Panc1 (cell line): Measurements from ENCODE around the gene ETV7. TPM values are rescaled to one million over a fixed set of nuclear protein-coding genes. Genes with fewer than 3 reads are reported as not detected.

Experiments used
- ATAC-seq: fragments of 200-7000 bp; cut with Tn5 transposase; 2 replicates; pipeline ENCODE4 v1.9.1; 2020; ENCODE audit warnings: mild to moderate bottlenecking, moderate library complexity
- BruUV-seq: library from RNA; stranded (reverse); fragments of 400-500 nt; replicated peaks from 2 replicates; lab custom pipeline; 2021; lab: Mats Ljungman, UMichigan
- CTCF ChIA-PET: fragments of 300-600 bp; sonication (Branson Sonifier 250); formaldehyde crosslinking; loops from one replicate; lab custom pipeline; 2022; ENCODE audit warnings: antibody characterized with exemption; lab: Charles Lee
- POLR2A ChIA-PET: fragments of 300-600 bp; sonication (Branson Sonifier 250); formaldehyde crosslinking; loops from one replicate; lab custom pipeline; 2022; ENCODE audit warnings: antibody characterized with exemption; lab: Charles Lee
- DNase-seq: peaks from one replicate; pipeline ENCODE4 v3.0.0-alpha.2; 2010; ENCODE audit warnings: low read depth, low spot score
- H3K27ac ChIP-seq: 2 replicates; pipeline ENCODE4 v1.5.1; 2011; ENCODE audit warnings: mild to moderate bottlenecking, low read length, inconsistent platforms
- H3K27me3 ChIP-seq: fragments of 200-500 bp; sonication (Bioruptor generic); 2 replicates; pipeline ENCODE4 v1.6.0; 2014; ENCODE audit warnings: low read length, inconsistent platforms; ENCODE audit not compliant: control insufficient read depth, insufficient read depth
- H3K36me3 ChIP-seq: fragments of 200-500 bp; sonication (Bioruptor generic); 2 replicates; pipeline ENCODE4 v1.5.1; 2014; ENCODE audit warnings: inconsistent platforms, mild to moderate bottlenecking, low read length, moderate library complexity; ENCODE audit not compliant: control insufficient read depth, insufficient read depth
- H3K4me1 ChIP-seq: 2 replicates; pipeline ENCODE4 v1.5.1; 2011; ENCODE audit warnings: inconsistent platforms, mild to moderate bottlenecking, low read length, moderate library complexity; ENCODE audit not compliant: control insufficient read depth, insufficient read depth
- H3K4me3 ChIP-seq, 2 experiments: 2 replicates each; pipeline ENCODE4 v1.5.1; 2011 to 2012; ENCODE audit warnings: low read depth in 2 of 2, low read length in 2 of 2, mild to moderate bottlenecking in 2 of 2, inconsistent platforms in 1 of 2, moderate library complexity in 1 of 2
- H3K9me3 ChIP-seq: fragments of 200-500 bp; sonication (Bioruptor generic); 2 replicates; pipeline ENCODE4 v1.5.1; 2014; ENCODE audit warnings: low read depth, mild to moderate bottlenecking, inconsistent platforms, low read length, moderate library complexity; ENCODE audit not compliant: control insufficient read depth, insufficient read depth
- CTCF ChIP-seq: fragments of 450-650 bp; IDR thresholded peaks from 2 replicates; pipeline ENCODE4 v1.5.1; 2017; ENCODE audit warnings: mild to moderate bottlenecking
- POLR2AphosphoS5 ChIP-seq: IDR thresholded peaks from 2 replicates; pipeline ENCODE4 v1.6.1; 2012; ENCODE audit warnings: mild to moderate bottlenecking, low read depth, low read length, moderate library complexity
- REST ChIP-seq, 2 experiments: IDR thresholded peaks; 2 replicates each; pipeline ENCODE4 v1.6.1; 2011 to 2012; ENCODE audit warnings: low read depth in 2 of 2, control low read depth in 1 of 2, low read length in 1 of 2, mild to moderate bottlenecking in 1 of 2, moderate library complexity in 1 of 2; ENCODE audit not compliant: insufficient read depth in 1 of 2
- SIN3A ChIP-seq: IDR thresholded peaks from 2 replicates; pipeline ENCODE4 v1.6.1; 2012; ENCODE audit warnings: low read depth, mild to moderate bottlenecking, low read length, moderate library complexity, borderline replicate concordance; ENCODE audit not compliant: insufficient read depth
- TCF7L2 ChIP-seq: IDR thresholded peaks from 2 replicates; pipeline ENCODE4 v1.6.1; 2011; ENCODE audit warnings: mild to moderate bottlenecking, low read depth, low read length, inconsistent platforms
- in situ Hi-C: cut with HindIII; loops from 2 replicates; pipeline ENCODE4 v1.10.0; 2016; ENCODE audit warnings: low sequenced_read_pairs, low pct_unique_long_range_greater_than_20kb
- intact Hi-C: fragments of 100-400 bp; cut with micrococcal nuclease; formaldehyde crosslinking; loops from one replicate; pipeline ENCODE4 v1.10.0; 2022; ENCODE audit not compliant: unreplicated experiment
- total RNA-seq: library from RNA; stranded (reverse); gene quantifications from one replicate; pipeline ENCODE4 v1.2.1, GENCODE V29; 2021; ENCODE audit not compliant: unreplicated experiment

ETV7 gene
- total RNA-seq, 1 experiment from 2014 or later, result 2.0 TPM

GRCh38 chr6:36422714-36423100, 35.2 kb upstream of the ETV7 start:
- no peak for TF ChIP-seq CTCF
- no peak for TF ChIP-seq REST (IDR thresholded peaks at IDR 0.05; ENCODE audit: insufficient read depth in 1 of 2, low read depth in 2 of 2, low read length in 1 of 2)
- no peak for TF ChIP-seq SIN3A
- no peak for TF ChIP-seq POLR2AphosphoS5
- no peak for TF ChIP-seq TCF7L2
- no peak for ATAC-seq
- Histone ChIP-seq H3K27ac (peak overlapping the region; percentile 73), H3K27me3 (no peaks in the 10 kb centered on the region), H3K4me3 (peak overlapping the region; percentile 53 to 67), H3K36me3 (no peaks in the 10 kb centered on the region), H3K9me3 (no peaks in the 10 kb centered on the region), H3K4me1 (0 out of 2 replicates have a peak, but pooled peaks cover 5% of the 10 kb centered on the region)
- no peak for DNase-seq
- intact Hi-C loops (no loop called here), in situ Hi-C loops (no loop called here)
- ChIA-PET POLR2A (interaction anchor here (1.1 kb wide), 1 partner anchor 172 kb away, joined by 7 read pairs; no protein-coding TSS in a partner anchor), CTCF (no interaction called here)
- BruUV-seq, result no TSS peak

GRCh38 chr6:36419310-36419709, 31.8 kb upstream of the ETV7 start:
- H3K27ac ChIP-seq, result no peak overlapping the region
- DNase-seq (no peak), ATAC-seq (no peak)
- no peaks in the 10 kb centered on the region for H3K36me3 ChIP-seq
- H3K27me3 ChIP-seq, result no peaks in the 10 kb centered on the region
- 0 out of 2 replicates have a peak, but pooled peaks cover 5% of the 10 kb centered on the region for H3K4me1 ChIP-seq
- CTCF ChIA-PET, result no interaction called here
- no peaks in the 10 kb centered on the region for H3K9me3 ChIP-seq
- TF ChIP-seq POLR2AphosphoS5 (no peak), REST (IDR thresholded peaks at IDR 0.05; ENCODE audit: insufficient read depth in 1 of 2, low read depth in 2 of 2, low read length in 1 of 2) (no peak), TCF7L2 (no peak), SIN3A (no peak), CTCF (no peak)
- in situ Hi-C loops (no loop called here), intact Hi-C loops (no loop called here)
- BruUV-seq, result no TSS peak
- POLR2A ChIA-PET, result interaction anchor here (0.6 kb wide), 1 partner anchor 26 kb away, joined by 17 read pairs; no protein-coding TSS in a partner anchor
- no peak overlapping the region for H3K4me3 ChIP-seq
